GM15510 (cell line): ENCODE data around the gene SLC48A1.

Source experiments
- POLR2A ChIP-seq: IDR thresholded peaks from 3 replicates; pipeline ENCODE4 v1.6.1; 2011; ENCODE audit warnings: borderline replicate concordance; ENCODE audit not compliant: insufficient read length; ENCODE audit errors: extremely low read depth

Gene SLC48A1

DNA sequence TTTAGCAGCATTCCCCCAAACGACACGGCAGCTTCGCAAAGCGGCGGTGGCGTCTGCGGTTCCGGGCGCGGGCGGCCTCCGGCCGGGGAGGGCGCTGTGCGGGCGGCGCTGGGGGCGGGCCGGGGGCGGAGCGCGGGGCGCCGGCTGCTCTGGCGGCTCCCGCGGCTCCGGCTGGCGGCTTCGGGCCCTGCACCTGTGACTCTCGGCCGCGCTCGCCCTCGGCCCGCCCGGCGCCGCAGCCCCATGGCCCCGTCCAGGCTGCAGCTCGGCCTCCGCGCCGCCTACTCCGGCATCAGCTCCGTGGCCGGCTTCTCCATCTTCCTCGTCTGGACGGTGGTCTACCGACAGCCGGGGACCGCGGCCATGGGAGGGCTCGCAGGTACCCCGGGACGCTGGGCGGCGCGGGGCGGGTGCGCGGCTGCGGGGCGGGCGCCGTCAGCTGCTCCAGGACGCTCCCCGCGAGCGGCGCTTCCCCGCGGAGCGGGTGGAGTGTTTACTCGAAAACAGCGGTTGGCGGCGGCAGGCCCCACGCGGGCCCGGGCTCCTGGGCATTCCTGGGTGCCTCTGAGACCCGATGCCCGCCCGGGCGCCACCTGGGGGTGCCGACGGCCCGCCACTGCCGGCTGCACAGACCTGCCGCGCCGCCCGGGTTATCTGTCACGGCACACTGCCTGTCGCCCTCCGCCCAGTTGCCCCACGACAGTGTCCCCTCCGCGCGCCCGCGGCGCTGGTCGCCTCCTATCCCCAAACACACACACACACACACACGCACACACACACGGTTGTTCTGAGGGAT is at the start of gene SLC48A1:
SLC48A1 (plus strand) TSS at position 177 of the 796 bp plus-strand sequence; CDS start at position 244, 67 bp downstream.
- peak; percentile 43 for TF ChIP-seq POLR2A

DNA sequence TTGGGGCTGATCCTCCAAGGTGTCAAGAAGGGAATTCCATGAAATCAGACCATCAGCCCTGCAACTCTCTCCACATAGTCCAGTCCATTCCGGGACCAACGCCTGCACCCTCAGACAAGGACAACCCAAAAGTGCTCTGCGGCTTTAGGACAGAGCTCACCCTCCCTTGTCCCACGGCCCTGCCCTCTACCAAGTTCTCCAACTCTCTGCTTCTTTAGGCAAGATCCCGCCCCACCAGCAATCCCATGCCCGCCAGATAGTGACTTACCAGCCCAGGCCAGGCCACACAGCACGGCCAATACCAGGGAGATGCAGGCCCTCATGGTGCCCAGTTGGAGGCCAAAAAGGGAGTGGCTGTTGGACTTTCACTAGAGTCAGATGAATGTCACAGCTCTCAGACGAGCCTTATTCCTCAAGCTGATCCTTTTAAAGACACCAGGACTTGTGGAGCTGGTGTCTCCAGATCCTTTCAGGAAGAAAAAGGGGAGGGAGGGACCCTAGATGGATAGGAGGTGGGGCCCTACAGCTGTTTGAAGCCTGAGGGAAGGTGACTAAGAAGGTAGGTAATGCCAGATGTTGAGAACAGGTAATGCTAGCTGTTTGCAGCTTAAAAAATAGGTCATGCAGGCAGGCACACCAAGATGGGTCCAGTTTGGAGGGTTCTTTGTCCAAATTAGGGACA is 47.8 kb upstream of the SLC48A1 start, which contains the start of gene ENDOU:
ENDOU (minus strand) TSS at position 400 of the 682 bp plus-strand sequence; CDS start at position 323, 77 bp downstream.
- no peak for TF ChIP-seq POLR2A

DNA sequence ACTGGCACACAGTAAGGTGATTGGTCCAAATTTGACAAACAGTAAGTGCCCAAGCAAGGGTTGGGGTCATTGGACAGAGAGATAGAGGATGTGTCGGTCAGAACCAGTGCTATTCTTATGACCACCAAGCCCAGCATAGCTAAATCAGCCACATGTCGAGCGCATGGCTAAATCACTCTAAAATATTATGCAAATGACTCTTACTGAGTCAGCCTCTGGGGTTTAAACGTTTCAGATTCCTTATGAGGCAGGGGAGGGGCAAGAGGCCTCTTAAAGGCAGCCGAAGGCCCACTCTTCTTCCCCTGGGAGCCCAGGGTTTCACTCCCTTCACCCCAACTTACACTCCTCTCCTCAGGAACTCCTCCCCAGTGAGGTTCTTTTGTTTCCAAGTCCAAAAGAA is 47.1 kb upstream of the SLC48A1 start:
- no peak for TF ChIP-seq POLR2A

DNA sequence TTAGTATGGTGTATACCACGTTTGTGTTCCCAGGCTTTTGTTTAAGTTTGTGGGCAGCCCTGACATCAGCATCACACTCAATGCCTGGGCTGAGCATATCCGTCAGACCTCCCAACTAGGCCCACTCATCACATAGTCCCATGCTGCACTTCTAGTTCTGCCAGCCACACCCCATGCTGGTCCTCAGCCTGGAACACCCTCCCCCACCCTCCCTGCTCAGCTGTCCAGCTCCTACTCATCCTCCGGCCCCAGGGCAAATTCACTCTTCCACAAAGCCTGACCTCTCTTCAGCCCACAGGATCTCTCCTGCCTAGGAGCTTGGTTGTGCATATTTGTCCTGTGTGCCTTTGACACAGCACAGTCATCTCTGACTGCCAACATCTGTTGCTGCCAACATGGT is 43.8 kb upstream of the SLC48A1 start:
- no peak for TF ChIP-seq POLR2A

DNA sequence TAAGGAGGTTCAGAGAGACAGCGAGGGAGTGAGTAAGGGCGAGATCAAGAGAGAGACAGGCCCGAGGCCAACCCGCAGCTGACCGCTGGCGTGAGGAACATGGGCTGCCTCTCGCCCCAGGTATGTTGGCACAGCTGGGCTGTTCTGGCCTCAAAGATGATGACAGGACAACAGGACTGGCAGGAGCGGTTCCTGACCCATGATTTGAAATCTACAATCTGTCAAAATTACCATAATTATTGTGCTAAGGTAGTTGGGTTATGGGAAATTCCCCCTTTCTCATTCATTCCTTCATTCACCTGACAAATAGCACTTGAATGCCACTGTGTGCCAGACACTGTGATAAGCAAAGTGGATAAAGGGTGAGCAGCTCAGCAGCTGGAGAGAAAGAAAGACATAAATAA is 42.7 kb upstream of the SLC48A1 start:
- no peak for TF ChIP-seq POLR2A

DNA sequence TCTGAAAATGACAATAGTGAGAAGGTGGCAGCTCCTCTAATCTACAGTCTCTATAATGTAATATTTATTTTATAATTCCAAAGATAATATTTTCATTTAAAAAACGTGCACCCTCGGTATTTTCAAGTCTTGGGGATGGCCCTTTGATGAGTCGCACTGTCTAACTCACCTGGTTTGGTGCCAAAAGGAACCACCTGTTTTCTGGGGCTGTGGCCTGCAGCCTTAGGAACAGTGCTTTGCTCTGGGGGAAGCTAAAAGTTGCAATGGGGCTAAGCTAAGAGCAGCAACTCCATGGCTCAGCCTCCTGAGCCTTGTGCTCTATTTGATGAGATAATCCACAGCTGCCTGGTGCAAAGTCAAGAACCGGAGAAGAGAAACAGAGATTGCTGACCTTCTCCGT is 41.3 kb upstream of the SLC48A1 start:
- TF ChIP-seq POLR2A = no peak

DNA sequence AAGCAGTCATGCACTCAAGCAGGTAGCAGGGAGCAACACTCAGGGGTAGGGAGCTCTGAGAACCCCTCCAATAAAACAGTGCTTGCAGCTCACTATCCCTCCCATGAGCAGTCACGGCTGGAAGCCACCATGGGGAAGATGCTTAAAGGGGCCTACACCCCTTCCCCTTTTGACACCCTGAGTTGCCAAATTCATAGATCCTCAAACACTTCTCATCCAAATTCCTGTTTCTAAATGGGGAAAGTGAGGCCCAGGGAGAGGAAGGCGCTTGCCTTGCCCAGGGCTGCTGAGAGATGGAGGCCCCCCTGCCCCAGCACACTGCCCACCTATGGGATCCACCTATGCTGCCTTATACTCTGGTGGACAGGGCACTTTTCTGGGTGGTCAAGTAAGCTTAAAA is 40.5 kb upstream of the SLC48A1 start:
- TF ChIP-seq POLR2A = no peak

DNA sequence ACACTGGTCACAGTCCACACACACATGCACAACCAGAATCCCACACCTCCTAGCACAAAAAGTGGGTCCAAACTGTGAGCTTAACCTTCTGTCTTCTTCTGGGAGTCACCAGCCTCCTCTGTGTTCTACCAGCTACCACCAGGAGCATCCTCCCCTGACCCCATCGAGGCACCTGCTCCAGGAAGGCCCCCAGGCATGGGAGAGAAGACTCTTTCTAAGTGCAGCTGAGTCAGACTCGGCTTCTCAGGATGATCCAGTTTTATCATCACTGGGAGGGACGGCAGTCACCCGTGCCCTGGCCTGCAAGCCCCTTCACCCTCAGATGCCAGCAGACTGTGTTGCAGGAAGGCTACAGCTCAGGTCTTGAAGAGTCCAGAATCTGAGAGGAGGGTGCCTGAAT is 39.9 kb upstream of the SLC48A1 start:
- no peak for TF ChIP-seq POLR2A

DNA sequence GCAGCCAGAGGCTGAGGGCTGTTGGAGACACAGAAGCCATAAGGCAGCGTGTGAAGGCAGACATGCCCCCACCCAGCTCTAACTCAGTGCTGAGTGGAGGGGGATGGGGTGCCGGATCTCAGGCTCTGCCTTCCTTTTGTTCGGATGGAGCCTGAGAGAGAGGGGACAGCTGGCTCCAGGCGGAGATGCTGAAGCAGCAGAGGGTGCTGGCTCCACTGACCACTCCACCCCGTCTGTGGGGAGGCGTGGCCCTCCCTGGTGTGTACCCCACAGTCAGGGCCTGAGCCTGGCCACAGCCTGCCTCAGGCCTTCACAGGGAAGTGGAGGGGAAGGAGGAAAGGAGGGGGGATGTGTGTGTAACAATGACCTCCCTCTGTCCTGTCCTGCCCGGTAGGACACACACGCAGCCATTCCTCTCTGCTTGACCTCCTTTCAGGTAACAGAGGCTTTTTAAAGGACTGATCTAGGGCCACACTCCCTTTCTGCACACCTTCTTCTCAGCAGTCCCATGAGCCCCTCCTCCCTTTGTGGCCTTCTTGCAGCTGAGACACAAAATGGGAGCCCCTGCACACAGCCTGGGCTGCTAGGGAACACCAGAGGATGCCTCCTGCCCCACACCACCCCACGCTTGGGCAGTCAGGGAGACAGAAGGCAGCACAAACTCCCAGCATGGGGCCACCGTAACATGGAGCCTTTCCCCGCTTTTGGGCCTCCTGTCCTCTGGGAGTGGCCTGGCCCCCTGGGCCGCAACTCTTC is 38.1 kb upstream of the SLC48A1 start:
- TF ChIP-seq POLR2A = no peak

DNA sequence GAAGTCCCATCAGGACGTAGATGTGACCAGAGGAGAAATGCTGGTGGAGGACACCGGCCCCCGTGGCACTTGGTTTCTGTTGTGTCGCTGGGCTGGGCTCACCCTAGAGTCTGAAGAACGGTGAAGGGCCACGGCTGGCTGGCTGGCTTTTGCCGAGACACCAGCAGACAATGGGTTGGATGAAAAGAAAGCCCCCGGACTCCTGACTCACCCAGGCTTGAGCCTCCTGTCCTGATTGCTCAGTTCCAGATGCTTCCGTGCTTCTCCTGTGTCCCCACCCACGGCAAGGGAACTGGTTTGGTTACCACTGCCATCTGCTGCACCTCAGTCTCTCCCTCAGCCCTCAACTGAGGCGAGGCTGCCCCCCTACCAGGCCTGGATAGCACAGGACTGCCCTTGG is 37.4 kb upstream of the SLC48A1 start:
- TF ChIP-seq POLR2A = no peak

DNA sequence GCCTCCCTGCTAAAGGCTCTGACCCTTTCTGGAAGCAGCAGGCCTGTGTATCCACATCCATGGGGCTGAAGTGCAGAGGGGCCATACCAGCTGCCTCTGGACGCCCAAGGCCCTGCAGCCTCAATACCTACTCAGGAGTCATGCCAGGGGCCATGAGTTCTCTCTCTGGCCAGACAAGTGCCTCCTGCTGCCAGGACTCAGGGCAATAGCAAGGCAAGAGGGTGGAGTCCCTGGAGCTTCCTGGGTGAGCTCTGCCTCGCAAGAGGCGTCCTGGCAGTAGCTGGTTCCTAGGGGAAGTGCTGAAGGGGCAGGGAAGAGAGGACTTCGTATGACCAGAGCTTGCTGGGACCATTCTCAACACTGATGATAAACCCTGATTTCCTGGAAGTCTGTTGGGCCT is 36.8 kb upstream of the SLC48A1 start:
- no peak for TF ChIP-seq POLR2A

DNA sequence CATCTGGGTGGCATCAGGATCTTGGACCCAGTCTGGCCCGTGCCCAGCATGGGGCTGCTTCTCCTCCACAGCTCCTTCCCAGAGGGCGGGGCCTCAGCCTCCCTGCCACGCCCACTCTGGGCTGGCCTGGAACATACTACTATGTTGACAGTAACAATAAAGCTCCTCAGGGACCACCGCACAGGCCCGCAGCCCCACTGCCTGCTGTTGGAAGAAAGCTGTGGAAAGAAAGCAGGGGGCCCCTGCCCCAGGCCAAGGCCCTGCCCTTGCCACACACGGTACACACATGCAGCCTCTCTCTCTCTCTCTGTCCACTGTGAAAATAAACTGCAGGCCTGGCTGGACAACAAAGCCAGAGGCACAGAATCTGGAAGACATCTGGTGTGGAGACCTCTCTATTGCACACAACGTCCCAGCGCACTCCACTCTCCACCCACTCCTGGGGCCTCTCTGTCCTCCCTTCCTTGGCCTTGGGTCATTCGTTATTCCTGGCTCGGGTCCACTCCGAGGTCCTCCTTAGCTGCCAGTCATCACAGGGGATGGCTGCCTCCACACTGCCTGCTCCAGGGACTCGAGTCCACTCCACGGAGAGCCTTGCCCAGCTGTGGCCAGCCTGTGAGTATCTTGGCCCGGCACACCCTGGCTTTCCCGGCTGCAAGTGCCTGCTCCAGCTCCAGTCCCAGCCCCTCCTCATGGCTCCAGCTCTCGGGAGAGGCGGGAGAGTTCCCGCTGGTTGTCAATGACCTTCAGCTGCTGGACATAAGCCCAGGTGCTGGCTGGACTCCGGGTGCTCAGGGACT is 36.0 kb upstream of the SLC48A1 start:
- no peak for TF ChIP-seq POLR2A

DNA sequence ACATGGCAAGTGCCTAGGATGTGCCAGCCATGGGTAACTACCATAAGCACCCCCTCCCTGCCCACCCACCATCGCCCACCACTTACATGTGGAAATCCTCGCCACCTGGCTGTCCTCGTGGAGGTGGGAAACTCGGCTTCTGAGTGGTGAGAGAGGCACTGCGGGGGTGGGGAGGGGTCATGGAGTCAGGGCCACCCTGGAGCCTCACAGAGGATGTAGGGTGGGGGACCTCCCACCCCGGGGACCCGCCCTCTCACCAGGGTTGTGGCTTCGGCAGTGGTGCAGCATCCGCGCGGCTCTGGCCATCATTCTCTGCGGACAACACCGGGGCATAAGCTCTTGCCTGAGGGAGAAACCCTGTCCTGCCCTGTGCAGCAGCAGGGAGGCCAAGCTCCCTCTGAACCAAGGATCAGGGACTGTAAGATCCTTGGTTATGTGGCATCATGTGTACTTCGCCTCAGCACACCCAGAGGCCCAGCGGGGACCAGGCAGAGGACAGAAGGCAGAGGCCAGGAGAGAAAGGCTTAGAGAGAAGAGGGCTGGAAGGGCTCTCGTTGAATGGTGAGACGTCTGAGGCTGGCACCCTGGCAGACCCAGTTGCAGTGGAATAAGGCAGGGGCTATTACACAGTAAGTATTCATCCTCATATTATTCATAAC is 35.0 kb upstream of the SLC48A1 start:
- no peak for TF ChIP-seq POLR2A

DNA sequence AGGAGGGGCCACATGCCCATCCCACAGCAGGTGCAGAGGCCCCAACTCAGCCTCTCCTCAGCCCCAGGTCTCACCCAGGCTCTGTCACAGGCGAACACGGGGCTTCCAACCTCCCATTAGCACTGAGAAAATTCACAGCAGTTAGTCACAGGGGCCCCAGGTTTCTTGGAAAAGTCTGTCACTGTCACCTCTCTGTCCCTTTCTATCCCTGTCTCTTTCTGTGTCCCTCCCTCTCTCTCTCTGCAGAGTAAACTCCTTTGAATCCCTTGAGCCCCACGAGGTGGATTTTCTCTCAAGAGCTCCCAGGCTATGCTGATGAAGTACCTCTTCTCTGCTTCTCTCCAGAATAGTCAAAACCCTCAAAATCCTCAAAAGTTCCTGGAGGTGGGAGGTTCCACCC is 33.7 kb upstream of the SLC48A1 start:
- TF ChIP-seq POLR2A = no peak

DNA sequence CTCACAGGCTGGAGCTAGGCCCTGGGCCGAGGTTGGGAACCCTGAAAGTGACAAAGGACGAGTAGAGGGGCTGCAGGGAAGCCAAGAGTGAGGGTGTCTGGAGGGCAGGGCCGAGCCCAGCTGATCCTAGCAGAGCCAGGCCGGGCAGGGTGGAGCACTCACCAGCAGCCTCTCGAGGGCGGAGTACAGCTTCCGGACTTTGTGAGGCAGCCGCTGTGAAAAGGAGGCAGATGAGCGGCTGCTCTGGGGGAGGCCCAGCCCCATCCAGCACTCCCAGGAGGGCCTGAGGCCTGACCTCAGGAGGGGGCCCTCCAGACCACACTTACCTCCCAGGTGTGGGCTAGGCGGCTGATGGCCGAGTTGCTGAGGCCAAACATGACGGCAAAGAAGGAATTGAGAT is 33.1 kb upstream of the SLC48A1 start:
- TF ChIP-seq POLR2A = no peak
